HFF-Myc (cell line): ENCODE measurements around the gene NOX5.

Experiments
- DNase-seq: peaks from one replicate; pipeline ENCODE4 v3.0.0-alpha.2; 2011; ENCODE audit warnings: low read depth; ENCODE audit errors: extremely low read depth
- H3K4me3 ChIP-seq: replicated peaks from 2 replicates; pipeline ENCODE4 v1.5.1; 2011; ENCODE audit warnings: low read depth, mild to moderate bottlenecking, control low read depth, low read length
- CTCF ChIP-seq: IDR thresholded peaks from 2 replicates; pipeline ENCODE4 v1.5.1; 2012; ENCODE audit warnings: mild to moderate bottlenecking, low read depth, low read length, control low read depth; ENCODE audit errors: missing control alignments

Gene NOX5

DNA sequence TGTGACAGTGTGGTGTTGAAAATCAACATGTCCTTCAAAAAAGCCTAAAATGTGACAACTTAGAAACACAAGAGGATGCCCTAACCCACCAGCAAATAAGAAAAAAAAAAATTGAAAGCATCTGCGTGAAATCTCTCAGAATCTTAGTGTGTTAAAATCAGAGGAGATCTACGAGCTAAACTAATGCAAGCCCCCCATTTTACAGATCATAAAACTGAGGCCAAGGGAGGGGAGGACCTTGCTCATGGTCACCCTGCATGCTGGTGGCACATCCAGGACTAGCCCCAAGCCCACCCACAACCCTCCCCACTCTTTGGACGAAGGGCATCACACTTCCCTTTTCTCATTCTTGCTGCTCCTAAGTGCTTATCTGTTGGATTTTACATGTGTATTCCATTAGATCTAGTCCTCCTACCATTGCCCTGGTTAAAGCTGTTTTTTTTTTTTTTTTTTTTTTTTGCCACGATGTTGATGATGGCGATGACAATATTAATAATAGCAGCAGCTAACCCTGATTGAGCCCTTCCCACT, 29.1 kb upstream of the NOX5 start:
- TF ChIP-seq CTCF = no peak

DNA sequence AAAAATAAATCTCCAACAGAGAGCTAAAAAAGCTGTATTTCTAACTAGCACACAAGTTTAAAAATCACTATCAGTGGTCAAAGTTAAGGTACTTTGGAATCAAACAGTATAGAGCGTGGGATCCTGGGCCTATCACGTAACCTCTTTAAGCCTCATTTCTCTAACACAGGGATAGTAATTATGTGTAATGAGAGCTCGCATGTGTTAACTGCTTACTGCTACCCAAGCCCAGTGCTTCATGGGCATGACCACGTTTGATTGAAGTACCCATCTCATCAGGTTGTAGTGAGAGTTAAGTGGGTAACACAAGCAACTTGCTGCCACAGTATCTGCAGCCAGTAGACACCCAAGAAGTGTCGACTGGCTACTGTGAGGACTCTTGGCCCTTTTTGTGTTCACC, 28.2 kb upstream of the NOX5 start:
- TF ChIP-seq CTCF = no peak
- DNase-seq = no peak
- no peak overlapping the region for H3K4me3 ChIP-seq

More for the DNA sequence above, 29.1 kb upstream of the NOX5 start:
- no peak for DNase-seq
- no peak overlapping the region for H3K4me3 ChIP-seq

DNA sequence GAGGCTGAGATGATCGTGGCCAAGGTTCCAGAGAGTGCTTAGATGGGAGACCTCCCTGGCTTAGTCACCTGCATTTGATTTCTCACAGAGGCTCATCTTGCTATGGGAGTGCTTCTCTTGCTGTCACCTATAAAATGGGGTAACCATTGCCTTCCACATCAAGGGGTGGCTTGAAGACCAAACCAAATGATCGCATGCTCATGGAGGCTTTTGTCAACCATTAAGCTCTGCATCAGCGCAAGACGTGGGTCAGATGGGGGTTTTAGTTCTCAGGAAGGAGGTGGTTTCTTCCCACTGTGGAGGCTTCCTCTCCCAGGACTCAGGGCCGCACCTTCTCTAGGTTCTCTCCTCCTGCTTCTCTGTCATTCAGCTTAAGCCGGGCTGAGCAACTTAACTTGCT, 27.4 kb upstream of the NOX5 start:
- no peak overlapping the region for H3K4me3 ChIP-seq
- DNase-seq = no peak
- TF ChIP-seq CTCF = no peak

GRCh38 chr15:68987676-68988075, 26.8 kb upstream of the NOX5 start:
- no peak for TF ChIP-seq CTCF
- DNase-seq = no peak
- no peak overlapping the region for H3K4me3 ChIP-seq

- no peak for DNase-seq
Observed at GRCh38 chr15:68989541-68990230, 24.8 kb upstream of the NOX5 start.

GRCh38 chr15:68990231-68990991, 24.1 kb upstream of the NOX5 start:
- no peak overlapping the region for H3K4me3 ChIP-seq
- no peak for TF ChIP-seq CTCF
- no peak for DNase-seq

More at GRCh38 chr15:68989541-68990230, 24.8 kb upstream of the NOX5 start:
- TF ChIP-seq CTCF = no peak
- no peak overlapping the region for H3K4me3 ChIP-seq
